ENCODE results near the gene BAZ2B.

BAZ2B gene

GRCh38 chr2:159396799-159397198, 219.5 kb downstream of the BAZ2B start:
- no peak for ATAC-seq
- no peak for TF ChIP-seq CSRNP3 (CRISPR knock-in tag; IDR thresholded peaks at IDR 0.05)
- TF ChIP-seq ZNF8 (CRISPR knock-in tag; IDR thresholded peaks at IDR 0.05), result 0 out of 2 replicates have a peak, but pooled peaks have one; percentile 12

GRCh38 chr2:159382447-159383028, 233.8 kb downstream of the BAZ2B start:
- ATAC-seq, result no peak
- no peak for TF ChIP-seq CREB5 (CRISPR knock-in tag; IDR thresholded peaks at IDR 0.05; ENCODE audit: low read depth)
- TF ChIP-seq ISL1 (CRISPR knock-in tag; IDR thresholded peaks at IDR 0.05), result no peak
- no peak for TF ChIP-seq OSR1 (CRISPR knock-in tag; IDR thresholded peaks at IDR 0.05)
- no peak for TF ChIP-seq SNAI2 (CRISPR knock-in tag; IDR thresholded peaks at IDR 0.05)
- TF ChIP-seq GLIS3 (CRISPR knock-in tag; IDR thresholded peaks at IDR 0.05), result no peak
- TF ChIP-seq ARNTL (CRISPR knock-in tag; IDR thresholded peaks at IDR 0.05; ENCODE audit: borderline replicate concordance, low read depth), result no peak
- no peak for TF ChIP-seq ZNF565 (CRISPR knock-in tag; conservative IDR thresholded peaks at IDR 0.05; ENCODE audit: low read depth)
- TF ChIP-seq TOX (CRISPR knock-in tag; IDR thresholded peaks at IDR 0.05; ENCODE audit: borderline replicate concordance), result no peak
- no peak for TF ChIP-seq PPARA (CRISPR knock-in tag; IDR thresholded peaks at IDR 0.05; ENCODE audit: borderline replicate concordance)
- no peak for TF ChIP-seq TSHZ2 (CRISPR knock-in tag; IDR thresholded peaks at IDR 0.05)
- no peak for TF ChIP-seq ZFP30 (CRISPR knock-in tag; IDR thresholded peaks at IDR 0.05)
- TF ChIP-seq CSDC2 (CRISPR knock-in tag; IDR thresholded peaks at IDR 0.05), result no peak

- no peak for ATAC-seq
- TF ChIP-seq CREB5 (CRISPR knock-in tag; IDR thresholded peaks at IDR 0.05; ENCODE audit: low read depth), result no peak
- TF ChIP-seq ZFP3 (CRISPR knock-in tag; IDR thresholded peaks at IDR 0.05), result no peak
Measured at GRCh38 chr2:159381574-159381973, 234.8 kb downstream of the BAZ2B start.

GRCh38 chr2:159380685-159381239, 235.6 kb downstream of the BAZ2B start:
- ATAC-seq, result no peak
- no peak for TF ChIP-seq BACH2 (CRISPR knock-in tag; IDR thresholded peaks at IDR 0.05; ENCODE audit: borderline replicate concordance)
- TF ChIP-seq GLIS3 (CRISPR knock-in tag; IDR thresholded peaks at IDR 0.05), result no peak
- no peak for TF ChIP-seq TSHZ2 (CRISPR knock-in tag; IDR thresholded peaks at IDR 0.05)
- TF ChIP-seq TCF4 (CRISPR knock-in tag; IDR thresholded peaks at IDR 0.05; ENCODE audit: borderline replicate concordance), result no peak
- no peak for TF ChIP-seq ZNF70 (CRISPR knock-in tag; IDR thresholded peaks at IDR 0.05)
- TF ChIP-seq SNAI2 (CRISPR knock-in tag; IDR thresholded peaks at IDR 0.05), result no peak
- no peak for TF ChIP-seq POU6F1 (CRISPR knock-in tag; IDR thresholded peaks at IDR 0.05; ENCODE audit: borderline replicate concordance, low read depth)
- no peak for TF ChIP-seq ZC3H10 (CRISPR knock-in tag; IDR thresholded peaks at IDR 0.05)
- no peak for TF ChIP-seq TOX (CRISPR knock-in tag; IDR thresholded peaks at IDR 0.05; ENCODE audit: borderline replicate concordance)
- no peak for TF ChIP-seq RARB (CRISPR knock-in tag; IDR thresholded peaks at IDR 0.05)
- TF ChIP-seq ISL1 (CRISPR knock-in tag; IDR thresholded peaks at IDR 0.05), result no peak
- TF ChIP-seq ZNF565 (CRISPR knock-in tag; conservative IDR thresholded peaks at IDR 0.05; ENCODE audit: low read depth), result no peak
- TF ChIP-seq PPARA (CRISPR knock-in tag; IDR thresholded peaks at IDR 0.05; ENCODE audit: borderline replicate concordance), result no peak
- TF ChIP-seq PATZ1 (CRISPR knock-in tag; IDR thresholded peaks at IDR 0.05; ENCODE audit: borderline replicate concordance), result no peak
- TF ChIP-seq CSDC2 (CRISPR knock-in tag; IDR thresholded peaks at IDR 0.05), result no peak
- no peak for TF ChIP-seq ZNF8 (CRISPR knock-in tag; IDR thresholded peaks at IDR 0.05)

Measured in SK-N-SH treated with all-trans-retinoic acid at 6 μM for 48 hours (cell line).